IPS-NIHi7 (cell line): ENCODE results near the gene KLHL30.
A peak's percentile ranks its signal among the peaks of the same experiment; 100 is the strongest.

ENCODE experiments used
- DNase-seq: peaks from one replicate; pipeline ENCODE4 v3.0.0; 2012; ENCODE audit warnings: mixed read lengths; ENCODE audit errors: extremely low spot score

Gene KLHL30, protein sequence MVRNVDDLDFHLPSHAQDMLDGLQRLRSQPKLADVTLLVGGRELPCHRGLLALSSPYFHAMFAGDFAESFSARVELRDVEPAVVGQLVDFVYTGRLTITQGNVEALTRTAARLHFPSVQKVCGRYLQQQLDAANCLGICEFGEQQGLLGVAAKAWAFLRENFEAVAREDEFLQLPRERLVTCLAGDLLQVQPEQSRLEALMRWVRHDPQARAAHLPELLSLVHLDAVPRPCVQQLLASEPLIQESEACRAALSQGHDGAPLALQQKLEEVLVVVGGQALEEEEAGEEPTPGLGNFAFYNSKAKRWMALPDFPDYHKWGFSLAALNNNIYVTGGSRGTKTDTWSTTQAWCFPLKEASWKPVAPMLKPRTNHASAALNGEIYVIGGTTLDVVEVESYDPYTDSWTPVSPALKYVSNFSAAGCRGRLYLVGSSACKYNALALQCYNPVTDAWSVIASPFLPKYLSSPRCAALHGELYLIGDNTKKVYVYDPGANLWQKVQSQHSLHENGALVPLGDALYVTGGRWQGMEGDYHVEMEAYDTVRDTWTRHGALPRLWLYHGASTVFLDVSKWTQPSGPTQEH

DNA sequence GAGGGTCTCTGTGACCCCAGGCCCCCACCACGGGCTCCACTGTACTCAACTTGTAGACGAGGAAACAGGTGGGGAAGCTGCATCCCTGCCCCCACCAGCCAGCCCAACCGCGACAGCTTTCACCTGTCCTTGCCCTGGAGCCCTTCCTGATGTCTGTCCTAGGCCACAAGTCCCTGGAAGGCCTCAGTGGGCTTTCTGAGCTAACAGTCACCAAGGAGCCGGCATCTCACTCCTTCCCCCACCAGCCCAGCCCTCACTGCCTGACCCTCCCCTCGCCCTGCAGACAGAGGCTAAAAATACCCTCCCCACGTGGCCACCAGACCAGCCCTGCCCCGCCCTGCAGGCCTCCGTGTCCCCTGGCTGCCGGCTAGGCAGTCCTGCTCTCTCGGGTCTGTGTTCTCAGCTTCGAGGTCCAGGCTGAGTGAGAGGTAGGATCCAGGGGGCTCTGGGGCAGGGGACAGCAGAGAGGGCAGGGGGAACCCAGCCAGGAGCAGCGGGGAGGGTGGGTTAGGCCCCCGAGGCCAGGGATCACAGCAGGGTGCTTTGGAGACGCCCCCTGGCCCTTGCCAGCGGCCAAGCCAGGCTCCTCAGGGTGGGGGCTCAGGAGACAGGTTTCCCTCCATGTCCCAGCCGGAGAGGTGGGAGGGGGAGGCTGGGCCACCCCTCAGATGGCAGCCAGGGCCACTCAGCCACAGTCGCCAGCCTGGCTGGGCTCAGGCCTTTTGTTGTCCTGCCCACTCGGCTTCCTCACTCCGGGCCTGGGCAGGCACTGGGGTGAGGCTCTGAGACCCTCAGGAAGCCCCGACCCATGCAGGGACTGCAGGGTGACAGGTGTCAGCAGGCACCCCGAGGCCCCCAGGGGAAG is at the start of gene KLHL30:
Gene KLHL30 (plus strand): TSS at position 338 of the 865 bp plus-strand sequence. CDS start 2,087 bp downstream, outside the sequence.
- DNase-seq = no peak

DNA sequence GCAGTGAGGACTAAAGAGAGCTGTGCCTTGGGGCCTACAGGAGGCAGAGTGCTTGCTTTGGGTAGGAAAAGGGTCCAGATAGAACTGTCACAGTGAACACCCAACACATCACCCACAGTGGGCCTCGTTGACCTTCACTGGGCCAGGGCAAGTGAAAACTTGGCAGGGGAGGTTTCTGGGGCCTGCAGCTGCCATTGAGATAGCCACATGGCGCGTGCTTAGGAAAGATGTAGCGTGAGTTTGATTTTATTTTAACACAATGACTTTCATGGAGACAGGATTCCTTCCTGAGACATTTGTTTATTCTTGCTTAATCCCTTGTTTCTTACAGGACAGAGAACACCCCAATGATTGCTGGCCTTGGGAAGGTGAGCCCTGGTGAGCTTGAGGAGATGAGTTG is 47.6 kb upstream of the KLHL30 start:
- no peak for DNase-seq

DNA sequence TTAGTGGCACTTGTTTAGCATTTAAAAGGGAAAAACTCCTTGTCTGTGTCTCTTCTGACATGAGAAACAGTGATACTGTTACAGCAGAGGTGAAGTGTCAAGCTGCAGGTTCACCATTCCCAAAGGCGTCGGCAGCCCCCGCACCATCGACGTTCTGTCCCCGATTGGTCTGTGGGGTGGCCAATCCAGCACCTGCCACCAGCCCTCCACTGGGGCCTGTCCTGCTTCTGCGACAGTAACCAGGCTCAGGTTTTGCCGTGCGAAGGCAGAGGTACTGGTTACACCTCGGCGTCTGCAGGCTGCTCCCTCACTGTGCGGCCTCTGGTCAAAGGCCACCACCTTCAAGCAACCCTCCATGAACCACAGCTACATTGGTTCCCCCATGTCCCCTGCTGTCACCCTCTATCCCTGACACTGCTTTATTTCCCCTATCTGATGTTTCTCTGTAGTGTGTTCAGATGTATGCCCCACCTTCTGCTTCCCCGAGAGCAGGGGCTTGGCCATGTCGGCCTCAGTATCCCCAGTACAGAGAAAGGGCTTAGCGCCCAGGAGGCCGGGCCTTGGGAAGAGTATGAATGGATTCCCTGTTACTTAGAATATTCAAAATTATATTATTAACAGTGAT is 46.9 kb upstream of the KLHL30 start:
- no peak for DNase-seq

DNA sequence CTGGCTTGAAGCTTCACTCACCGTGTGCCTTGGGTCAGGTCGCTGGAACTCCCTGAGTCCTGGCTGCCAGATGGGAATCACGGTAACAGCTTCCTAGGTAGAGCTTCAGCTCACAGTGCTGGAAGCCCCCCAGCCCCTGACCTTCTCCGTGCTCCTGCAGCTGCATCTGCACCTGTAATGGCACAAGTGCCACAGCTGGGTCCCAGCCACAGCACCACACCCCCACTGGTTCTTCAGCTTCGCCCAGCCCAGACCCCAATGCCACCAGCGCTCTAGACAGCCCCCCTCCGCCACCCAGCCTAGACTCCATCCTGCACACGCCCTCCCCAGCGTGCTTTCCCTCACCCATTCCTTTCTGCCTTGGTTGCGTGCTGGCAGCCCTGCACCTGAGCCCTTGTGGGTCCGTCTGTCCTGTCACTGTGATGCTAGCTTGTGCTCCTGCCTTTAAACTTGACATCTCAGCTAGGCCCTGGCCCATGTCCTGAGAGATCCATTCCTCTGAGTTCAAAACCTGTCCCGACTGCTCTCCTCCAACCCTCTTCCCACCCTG is 45.9 kb upstream of the KLHL30 start:
- DNase-seq = peak; percentile 7

DNA sequence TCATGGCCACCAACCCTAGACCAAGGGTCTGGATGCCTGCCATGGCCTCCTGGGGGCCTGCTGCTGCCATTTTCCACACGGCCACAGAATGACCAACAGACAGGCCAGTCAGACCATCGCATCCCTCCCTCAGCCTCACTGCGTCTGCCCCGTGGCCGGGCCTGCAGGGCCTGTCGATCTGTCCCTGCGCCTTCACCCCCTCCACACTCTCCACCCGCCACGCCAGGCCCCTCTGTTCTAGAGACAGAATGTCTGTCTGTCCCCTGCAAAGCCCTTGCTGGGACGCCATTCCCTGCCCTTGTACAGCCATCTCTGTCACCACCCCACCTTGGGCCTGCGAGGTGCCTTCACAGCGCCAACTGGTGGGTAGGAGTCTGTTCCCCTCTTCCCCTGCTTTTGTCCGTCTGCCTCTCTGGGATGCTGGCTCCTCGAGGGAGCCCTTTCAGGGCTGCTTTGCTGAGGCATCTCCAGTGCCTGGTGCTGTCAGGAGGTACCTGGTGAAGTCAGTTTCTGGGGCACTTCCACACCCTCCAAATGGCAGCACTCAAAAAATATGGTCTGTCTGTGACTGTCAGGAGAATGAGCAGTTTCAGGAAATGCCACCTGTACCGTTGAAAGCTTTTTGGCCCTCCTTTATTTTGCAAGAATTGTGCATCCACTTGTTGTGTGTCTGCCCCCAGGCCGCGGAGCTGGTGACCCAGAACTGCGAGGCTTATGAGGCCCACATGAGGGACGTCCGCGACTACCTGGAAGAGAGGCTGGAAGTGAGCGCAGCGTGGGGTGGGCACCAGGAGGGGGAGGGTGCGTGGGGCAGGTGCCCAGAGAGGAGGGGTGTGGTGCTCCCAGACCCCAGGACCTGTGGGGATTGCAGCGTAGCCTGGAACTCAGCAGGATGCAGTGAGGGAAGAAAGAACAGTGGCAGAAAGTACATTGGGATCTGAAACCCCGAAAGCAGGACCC is 45.0 kb upstream of the KLHL30 start:
- DNase-seq = peak; percentile 21

DNA sequence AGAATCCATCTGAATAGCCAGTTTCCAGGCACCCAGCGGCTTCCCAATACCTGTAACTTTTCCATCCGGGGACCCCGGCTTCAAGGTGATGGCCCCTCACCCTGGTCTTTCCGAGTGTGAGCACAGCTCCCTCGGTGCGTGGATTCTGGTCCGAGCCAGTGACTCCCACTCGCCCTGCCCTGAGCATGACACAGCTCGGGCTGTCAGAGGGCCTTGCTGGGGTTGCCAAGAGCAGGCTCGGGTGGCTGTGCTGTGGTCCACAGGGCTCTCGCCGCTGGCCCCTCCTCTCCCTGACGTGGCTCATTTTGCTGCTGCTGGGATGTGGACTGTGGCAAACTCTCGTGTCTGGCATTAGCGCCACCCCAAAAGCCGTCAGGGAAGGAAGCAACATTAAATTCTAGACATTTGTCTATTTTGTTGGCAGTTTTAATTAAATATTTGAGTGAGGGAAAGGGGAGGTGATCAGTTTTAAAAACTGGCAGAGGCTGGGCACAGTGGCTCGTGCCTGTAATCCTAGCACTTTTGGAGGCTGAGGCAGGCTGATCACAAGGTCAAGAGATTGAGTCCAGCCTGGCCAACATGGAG is 43.9 kb upstream of the KLHL30 start:
- no peak for DNase-seq

DNA sequence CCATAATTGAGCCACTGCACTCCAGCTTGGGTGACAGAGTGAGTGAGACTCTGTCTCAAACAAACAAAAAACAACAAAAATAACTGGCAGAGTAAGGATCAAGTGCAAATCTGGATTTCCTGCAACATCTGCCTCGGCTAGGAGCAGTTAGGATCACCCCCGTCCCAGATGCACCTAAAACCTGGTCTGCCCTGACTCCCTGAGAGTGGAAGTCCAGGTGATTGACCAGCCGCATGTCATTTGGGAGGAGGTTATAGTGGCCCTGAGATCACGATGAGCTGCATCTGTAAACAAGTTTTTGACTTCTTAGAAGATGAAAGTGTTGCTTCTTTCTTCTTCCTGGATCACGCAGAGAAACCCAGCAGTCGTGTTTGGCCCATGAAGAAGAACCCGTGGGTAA is 43.3 kb upstream of the KLHL30 start:
- DNase-seq = no peak

DNA sequence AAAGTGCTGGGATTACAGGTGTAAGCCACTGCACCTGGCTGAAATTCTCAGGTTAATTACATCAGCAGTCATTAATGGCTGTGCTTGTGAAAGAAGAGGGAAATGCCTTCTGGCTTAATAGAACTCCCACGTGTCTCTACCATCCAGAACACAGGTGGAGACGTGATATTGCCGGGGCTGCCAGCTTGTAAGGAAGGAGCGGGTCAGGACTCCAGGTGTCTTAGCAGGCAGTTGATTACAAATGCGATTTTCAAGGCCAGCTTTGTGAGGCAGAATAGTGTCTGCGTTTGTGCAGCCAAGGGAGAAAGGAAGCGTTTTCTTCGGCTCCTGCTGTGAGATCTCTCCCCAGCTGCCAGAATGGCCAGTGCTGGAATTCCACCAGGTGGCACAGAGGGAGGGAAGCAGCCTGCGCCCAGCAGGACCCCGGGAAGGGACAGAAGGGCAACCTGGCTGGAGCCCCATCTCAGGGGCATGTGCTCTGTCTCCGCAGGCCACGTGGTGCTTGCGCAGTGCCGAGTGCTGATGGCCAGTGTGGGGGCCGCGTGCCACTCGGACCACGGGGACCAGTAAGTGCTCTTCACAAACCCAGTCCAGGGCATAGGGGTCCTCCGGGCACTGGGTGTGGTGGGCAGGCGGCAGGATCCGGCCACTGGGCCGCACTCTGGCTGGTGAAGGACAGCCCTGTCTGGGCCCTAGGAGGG is 42.0 kb upstream of the KLHL30 start:
- DNase-seq = peak; percentile 34

DNA sequence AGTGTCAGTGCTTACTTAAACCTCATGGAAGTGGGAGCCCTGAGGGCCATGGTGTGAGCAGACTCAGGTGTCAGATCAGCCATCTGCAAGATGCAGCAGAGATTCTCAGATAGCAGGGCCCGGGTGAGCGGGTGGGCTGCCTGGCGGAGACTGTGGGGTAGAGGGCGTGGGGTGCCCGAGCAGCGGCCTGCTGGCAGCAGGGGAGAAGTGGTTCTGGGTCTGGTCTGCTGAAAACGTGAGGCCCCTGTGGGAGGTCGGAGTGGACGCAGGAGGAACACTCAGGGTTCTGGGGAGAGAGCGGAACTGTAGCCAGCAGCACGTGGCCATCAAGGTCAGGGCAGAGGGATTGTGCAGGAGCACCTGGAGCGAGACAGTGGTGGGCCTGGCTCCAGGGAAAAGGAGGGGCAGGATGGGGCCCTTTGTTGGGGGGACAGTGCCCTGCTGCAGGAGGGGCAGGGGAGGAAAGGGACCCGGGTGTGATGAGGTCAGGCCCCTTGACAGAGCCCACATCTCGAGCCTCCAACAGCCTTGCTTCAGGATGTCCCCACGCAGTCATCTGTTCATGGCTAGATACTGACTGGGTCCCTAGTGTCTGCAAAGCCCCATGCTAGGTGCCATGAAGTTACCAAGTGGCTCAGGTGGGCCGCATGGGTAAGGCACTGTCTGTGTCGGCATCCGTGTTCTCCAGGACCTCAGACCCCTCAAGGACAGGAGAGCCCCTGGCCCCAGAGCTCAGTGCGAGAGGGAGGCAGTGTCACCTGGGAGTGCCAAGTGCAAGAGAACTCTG is 41.1 kb upstream of the KLHL30 start:
- DNase-seq = peak; percentile 8

DNA sequence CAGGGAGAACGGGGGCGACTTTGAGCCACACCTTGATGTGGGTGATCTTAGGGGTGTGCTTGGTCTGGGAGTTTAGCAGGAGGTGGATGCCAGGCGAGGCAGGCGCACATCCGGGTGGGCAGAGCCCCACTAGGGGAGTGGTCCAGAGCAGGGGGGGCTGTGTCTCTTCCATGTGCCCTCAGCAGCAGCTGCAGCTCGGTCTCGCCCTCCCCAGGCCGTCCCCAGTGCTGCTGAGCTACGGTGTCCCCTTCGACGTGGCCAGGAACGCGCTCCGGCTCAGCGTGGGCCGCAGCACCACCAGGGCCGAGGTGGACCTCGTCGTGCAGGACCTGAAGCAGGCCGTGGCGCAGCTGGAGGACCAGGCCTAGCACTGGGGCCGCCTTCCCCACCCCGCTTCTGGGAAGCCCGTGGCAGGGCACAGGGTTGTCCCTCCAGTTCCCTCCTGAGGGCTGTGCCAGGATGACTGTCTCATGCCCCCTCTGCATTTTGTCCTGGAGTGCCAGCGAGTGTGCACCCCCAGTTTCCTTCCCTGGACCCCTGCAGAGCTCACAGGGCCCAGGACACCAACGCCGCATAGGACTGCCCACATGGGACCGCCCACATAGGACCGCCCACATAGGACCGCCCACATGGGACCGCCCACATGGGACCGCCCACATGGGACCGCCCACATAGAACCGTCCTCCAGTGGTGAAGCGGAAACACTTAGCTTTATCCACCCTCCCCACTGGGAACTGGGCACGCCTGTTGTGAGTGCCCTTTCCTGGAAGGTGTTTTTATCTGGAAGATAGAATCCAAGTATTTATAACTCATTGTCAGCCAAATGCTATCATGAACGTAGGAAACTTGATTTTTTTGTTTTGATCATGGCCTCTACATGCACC is 40.2 kb upstream of the KLHL30 start:
- DNase-seq = peak; percentile 87

DNA sequence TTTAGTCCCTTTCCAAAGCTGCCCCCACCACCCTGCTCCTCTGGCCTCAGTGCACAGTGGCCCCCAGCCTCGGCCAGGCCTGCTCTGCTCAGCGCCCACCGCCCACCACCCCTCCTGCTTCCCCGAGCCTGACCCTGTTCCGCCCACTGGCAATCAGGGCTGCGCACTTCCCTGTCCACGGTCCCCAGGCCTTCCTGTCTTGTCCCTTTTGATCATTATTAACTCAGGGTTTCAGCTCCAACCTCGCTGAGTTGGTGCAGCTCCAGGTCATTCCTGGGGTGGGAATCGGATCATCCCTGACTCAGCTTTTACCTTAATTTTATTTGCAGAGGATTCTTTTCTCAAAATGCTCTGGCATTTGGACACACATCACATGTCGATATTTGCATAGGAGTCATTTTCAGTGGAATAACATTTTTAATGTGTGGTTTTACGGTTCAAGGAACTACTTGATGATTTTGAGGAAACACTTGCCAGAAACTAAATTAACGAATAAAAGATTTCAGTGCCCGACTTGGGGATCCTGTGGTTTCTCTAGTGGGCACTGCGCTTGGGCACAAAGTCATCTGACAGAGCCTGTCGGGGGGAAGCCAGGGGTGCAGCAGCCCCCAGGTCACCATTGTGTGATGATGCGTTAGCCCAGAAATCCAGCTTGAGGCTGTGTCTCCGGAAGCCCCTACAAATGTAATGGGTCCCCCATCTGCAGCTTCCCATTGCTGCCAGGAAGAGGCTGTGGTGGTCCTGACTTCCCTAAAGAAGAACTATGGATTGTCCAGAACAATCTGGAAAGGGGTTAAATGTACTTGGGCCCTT is 39.4 kb upstream of the KLHL30 start:
- DNase-seq = no peak

DNA sequence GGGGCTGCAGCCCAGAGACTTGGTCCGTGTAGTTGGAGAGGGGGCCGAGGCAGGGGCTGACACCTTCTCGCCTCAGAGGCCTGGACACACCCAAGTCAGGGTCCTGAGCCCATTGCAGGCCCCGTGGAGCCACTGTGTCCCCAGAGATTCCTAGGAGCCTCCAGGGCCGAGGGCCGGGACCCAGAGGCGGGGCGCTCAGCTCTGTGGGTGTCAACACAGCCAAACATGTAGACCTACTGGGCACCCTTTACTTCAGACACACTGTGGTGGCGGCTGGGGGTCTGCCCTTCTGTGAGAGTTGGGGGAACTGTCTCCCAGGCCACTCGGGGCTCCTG is 38.8 kb upstream of the KLHL30 start:
- DNase-seq = peak; percentile 7

DNA sequence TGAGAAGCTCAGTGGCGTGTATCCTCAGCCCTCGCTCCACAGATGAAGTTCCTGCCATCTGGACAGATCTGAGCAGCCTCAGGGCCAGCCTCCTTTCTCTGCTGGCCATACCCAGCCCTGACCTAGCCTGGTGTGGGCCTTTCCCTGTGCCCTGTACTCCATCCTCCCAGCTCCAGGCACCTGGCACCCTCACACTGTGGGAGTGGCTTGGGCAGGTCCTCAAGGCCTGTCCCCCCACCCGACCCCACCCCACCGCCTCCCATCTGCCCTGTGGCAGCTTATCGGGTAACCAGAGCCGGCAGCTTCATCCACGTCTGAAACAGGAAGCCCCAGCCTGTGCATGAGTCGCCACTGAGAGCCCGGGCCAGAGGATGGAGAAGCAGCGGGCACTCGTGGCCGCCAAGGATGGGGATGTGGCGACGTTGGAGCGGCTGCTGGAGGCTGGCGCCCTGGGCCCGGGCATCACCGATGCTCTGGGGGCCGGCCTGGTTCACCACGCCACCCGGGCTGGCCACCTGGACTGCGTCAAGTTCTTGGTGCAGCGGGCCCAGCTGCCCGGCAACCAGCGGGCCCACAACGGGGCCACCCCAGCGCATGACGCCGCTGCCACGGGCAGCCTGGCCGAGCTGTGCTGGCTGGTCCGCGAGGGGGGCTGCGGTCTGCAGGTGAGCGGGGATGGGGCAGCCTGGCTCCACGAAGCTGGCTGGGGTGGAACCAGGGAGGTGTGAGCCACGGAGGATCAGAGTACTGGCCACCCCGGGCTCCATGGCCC is 38.2 kb upstream of the KLHL30 start, which contains the start of gene ESPNL:
Gene ESPNL (plus strand): TSS at position 292 of the 772 bp plus-strand sequence. CDS start 80 bp downstream, at position 372.
- no peak for DNase-seq

DNA sequence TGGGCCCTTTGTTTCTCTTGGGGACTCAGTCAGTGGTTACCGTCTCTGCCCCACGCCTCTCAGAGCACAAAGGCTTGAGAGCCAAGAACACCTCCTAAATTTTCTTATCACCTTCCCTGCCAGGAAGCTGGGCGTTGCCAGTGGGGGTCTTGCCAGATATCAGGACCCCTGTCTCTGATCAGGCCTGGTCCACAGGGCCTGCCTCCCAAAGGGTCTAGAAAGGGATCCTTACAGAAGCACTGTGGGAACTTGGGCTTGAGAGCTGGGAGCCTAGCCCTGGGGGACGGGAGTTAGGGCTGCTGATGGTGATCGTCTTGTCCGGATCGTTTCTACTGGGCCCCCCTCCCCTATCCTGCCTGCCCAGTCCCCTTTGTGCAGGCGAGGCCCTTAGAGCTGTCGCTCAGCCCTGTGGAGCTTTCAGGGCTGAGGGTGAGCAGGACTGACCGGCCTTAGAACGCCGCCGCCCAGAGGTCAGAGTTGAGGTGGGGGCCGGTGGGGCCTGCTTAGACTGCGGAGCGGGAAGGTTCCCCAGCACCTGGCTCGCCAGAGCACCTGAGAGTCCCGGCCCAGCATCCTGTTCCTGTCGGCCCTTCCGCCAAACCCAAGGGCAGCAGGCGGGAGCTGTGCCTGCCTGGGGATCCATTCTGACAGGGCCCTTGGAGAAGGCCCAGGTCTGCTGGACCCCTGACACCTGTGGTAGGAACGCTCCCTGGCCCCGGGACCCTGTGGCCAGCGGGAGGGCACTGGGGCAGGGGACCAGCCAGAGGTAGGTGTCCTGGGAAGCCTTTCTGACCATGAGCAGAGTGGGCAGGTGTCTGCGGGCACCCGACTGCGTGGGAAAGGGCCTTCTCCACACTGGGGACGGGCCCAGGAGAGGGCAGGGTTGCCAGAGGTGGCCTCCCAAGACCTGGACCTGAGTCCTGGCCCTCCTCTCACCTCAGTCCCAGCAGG is 37.4 kb upstream of the KLHL30 start:
- DNase-seq = no peak
